SIG-M5 treated with dmso at 0.1 percent for 504 hours (cell line): ENCODE results near the gene MMP15.

Experiments
- DNase-seq: peaks from one replicate; lab custom pipeline; 2025; ENCODE audit not compliant: unreplicated experiment; lab: John Stamatoyannopoulos, UW

Gene MMP15

DNA sequence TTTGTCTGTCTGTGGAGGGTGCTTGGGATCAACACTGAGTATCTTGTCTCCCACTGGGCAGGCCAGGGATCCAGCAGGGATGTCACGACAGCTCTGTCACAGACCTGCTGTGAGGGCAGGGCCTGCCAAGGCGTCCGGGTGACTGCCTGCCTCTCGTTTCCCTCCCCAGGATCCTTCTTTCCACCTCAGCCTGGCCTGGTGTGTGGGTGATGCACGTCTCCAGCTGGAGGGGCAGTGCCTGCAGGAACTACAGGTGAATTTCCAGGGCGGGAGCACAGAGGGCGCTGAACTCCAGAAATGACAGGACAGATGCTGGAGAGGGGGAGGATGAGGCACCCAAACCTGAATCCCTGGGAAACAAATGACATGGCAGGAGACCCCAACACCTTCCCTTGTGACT, 6.8 kb upstream of the MMP15 start:
- DNase-seq, result no peak

DNA sequence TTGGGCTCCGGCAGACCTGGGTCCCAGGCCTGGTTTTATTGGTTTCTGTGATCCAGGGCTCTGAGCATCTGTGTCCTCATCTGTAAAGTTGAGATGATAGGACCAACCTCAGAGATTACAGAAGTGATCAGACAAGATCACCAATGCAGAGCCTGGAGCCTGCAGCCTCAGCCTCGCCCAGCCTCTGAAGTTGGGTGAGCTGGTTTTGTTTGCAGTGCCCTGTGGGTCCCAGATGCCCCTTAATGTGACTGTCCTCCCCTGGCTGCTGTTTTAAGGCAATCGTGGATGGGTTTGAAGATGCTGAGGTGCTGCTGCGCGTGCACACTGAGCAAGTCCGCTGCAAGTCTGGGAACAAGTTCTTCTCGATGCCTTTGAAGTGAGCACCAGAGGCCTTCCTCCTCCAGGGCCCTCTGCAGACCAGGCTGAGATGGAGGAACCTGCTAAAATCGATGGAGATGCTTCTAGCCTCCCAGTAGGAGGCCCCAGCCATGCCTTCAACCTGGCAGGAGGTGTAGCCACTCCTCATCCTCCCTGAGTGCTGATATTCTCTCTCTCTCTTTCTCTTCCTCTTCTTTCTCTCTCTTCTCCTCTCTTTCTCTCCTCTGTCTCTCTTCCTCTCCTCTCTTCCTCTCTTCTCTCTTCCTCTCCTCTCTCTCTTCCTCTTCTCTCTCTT, 5.6 kb upstream of the MMP15 start:
- DNase-seq, result no peak

DNA sequence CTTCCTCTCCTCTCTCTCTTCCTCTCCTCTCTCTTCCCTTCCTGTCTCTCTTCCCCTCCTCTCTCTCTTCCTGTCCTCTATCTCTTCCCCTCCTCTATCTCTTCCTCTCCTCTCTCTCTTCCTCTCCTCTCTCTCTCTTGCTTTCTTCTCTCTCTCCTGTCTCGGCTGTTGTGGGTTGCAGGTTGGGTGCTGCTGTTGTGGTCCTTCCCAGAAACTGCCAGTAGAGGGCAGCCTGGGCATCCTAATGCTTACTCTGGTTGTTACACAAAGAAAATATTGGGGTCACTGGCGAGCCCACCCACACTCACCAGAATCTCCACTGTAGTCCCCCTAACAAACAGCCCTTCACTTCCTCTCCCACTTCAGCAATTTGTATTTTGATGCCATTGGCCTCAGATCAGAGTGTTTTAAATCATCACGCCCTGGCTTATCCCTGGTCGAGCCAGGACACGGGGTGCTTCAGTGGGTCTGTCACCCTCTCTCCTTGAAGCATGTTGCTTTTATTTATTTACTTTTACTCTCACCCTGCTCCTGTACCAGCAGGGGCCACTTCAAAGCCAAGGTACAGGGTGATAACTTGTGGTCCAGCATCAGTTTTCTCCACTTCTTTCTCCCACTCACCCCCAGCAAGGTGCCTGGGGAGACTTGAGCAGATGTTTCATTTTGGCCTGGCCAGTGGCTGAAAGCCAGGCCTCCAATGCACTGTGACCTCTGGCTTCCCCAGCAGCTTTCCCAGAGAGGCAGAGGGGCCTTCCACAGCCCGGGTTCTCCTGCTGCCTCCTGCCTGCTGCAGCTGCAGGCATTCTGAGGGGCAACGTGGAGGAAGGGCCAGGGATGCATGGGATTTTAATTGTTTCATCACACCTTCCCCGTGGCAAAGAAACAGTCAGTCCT, 4.7 kb upstream of the MMP15 start:
- DNase-seq, result peak; percentile 29

DNA sequence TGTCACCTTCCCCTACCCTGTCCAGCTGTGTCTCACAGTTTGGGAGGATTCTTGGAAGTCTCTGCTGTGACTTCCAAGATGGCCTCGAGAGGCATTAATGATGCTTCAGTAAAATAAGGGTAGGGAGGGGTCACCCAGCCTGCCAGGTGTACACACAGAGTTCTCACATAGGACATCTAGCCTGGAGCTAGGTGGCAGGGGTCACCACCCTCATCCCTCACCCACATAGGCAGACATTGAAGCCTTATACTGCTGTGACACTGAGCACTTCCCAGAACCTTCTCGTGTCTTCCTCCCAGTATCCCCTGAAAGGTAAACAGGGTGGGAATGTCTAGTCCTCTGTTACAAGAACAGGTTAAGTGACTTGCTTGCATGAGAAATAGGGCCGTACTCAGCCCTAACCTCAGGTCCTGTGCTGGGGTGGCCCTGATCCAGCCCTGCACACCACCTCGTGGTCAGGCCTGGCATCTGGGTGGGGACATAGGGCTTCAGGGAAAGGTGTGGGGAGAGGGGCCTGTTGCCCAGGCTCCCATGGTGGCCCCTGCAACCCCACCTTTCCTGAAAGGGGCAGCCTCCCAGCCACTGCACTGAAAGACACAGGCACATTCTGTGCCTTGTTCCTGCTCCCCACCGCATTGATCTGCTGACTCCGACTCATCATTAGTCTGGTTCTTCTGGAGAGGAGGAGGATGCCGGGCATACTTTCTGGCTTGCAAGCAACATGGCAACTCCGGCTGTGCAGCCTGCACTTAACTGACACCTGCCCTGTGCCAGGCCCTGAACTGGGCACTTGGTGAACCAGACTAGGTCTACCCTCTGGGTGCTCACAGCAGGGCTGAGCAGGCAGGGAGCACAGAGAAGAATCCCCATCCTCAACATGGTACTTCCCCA, 3.6 kb upstream of the MMP15 start:
- no peak for DNase-seq

DNA sequence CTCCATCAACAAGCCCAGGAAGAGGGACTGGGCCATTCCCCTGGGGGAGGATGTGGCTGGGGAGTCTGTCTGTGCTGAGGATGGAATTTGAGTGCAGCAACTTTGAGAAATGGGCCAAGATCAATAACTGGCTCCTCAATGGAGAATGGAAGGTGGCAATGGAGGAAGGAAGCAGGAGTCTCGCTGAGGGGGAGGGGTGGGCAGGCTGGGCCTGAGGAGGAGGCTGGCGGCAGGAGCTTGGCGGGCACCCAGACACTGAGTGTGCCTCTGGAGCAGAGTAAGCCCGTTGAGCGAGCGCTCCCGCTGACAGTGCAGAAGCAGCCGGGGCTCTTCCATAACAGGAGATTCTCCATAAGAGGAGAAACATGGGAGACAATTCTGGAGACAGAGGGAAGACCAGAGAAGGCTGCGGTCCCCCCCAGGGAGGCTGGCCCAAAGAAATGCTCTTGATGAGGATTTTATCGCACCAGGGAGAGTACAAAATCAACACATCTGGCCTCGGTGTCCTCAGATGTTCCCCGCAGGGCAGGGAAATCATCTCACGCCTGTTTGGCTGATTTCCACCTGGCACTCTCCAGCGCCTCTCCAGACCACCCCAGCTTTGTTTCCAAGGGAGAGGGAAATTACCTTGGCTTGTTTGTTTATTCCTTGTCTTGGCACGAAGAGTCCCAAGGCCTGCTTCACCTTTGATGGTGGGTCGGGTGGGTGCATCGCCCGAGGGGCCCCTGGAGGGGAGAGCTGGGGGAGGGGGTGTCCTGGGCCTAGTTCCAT, 2.8 kb upstream of the MMP15 start:
- DNase-seq, result no peak

GRCh38 chr16:58024486-58025350, 836 bp upstream of the MMP15 start:
- DNase-seq, result no peak

DNA sequence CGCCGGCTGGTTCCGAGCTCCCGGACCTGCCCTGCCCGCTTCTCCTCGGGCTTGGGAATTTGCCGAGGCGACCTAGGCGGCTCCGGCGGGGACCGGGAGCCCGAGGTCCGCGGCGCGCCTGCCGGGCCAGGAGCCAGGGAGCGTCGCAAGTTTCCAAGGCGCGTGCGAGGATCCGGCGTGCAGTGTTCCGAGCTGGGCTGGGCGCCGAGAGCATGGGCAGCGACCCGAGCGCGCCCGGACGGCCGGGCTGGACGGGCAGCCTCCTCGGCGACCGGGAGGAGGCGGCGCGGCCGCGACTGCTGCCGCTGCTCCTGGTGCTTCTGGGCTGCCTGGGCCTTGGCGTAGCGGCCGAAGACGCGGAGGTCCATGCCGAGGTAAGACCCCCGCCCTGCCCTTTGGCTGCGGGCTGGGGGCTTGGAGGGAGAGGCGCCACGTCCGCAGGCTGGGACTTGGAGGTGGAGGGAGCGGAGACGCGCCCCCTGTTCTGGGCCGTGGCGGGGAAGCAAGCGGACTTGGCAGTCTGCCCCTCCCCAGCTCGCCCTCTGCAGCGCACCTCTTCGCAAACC, 668 bp downstream of the MMP15 start:
- DNase-seq, result no peak

- no peak for DNase-seq
Measured at GRCh38 chr16:58026705-58027160, 1.2 kb downstream of the MMP15 start.

- DNase-seq, result no peak
Measured at GRCh38 chr16:58027161-58027915, 1.8 kb downstream of the MMP15 start.

- DNase-seq, result no peak
Measured at GRCh38 chr16:58027916-58028455, 2.4 kb downstream of the MMP15 start.

- peak; percentile 4 for DNase-seq
Measured at GRCh38 chr16:58028541-58029070, 3.1 kb downstream of the MMP15 start.

DNA sequence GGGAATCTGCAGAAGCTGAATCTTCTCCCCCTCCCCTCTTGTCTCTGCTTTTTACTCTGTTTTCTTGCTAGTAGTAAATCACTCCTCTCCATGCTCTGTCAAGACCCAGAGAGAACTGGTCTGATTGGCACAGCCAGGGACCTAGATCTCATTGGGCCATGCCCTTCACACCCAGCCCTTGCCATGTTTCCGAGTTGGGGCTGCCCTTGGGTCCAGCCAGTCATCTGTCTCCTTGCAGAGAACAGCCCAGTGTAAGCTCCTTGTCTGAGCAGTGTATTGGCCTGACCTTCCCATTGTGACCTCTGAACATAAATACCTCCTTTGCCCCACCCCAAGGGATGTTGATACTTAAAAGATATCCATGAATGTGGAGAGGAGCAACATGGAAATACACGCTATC, 3.9 kb downstream of the MMP15 start:
- no peak for DNase-seq

- no peak for DNase-seq
Measured at GRCh38 chr16:58030136-58030840, 4.7 kb downstream of the MMP15 start.

DNA sequence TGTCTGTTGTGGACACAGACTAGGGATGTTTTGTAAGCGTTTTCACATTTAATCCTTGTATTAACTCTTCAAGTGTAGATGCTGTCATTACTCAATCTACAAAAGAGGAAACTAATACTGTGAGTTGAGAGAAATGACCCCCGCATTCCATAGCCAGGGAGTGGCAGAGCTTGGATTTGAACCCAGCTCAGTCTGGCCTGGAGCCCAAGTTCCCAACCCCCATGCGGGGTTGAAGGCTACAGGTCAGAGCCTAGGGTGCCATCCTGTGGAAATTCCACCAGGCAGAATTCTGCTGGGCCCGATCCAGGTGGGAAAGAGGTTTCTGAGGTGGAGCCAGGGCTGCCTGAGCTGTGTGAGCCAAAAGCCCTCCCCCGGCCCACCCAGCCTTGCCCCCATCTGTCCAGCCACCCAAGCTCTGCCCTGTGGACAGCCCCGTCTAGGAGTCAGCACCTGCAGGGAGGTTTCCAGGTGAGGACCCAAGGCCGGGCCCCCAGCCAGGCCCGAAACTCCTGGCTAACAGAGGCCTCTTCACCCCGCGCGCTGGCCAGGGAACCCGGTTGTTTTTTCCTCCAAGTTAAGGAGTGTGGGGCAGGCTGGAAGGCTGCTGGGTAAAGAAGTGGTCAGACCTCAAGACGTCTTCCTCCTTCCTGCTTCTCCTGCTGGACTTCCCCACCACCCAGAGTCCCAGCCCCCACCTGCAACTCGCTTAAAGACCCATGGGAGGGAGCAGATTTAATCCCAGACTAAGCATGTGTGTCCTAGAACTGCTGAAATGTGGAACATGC, 5.7 kb downstream of the MMP15 start:
- DNase-seq, result no peak

- DNase-seq, result no peak
Measured at GRCh38 chr16:58032710-58033293, 7.2 kb downstream of the MMP15 start.

DNA sequence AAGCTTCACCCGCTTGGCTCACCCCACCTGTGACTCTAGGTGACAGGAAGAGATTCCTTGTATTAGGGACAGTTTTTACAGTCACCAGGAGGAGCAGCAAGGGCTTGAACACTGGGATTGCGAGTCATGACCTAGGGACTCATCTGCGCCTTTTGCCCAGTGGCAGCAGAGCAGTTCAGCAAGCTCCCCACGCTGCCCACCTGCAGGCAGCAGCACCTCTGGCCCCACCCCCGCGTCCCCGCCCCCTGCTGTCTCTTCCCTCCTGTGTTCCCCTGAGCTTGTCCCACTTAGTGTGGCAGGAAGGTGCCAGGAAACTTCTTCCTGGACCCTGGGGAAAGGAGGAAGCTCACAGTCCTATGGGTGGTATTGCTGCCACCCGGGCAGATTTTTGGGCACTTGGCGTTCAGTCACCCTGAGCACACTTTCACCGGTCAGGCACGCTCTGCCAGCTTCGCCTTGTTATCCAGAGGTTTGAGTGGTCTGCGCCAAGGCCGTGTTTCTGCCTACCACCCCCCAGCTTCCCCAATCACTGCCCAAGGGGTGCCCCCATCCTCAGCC, 8.7 kb downstream of the MMP15 start:
- DNase-seq, result no peak
